HepG2 (cell line): ENCODE results near the gene SLC15A5. TPM values are rescaled to one million over a fixed set of nuclear protein-coding genes. Genes with fewer than 3 reads are reported as not detected.

ENCODE experiments used
- ATAC-seq: fragments of 200-7000 bp; cut with Tn5 transposase; 3 replicates; pipeline ENCODE4 v1.9.1; 2020; ENCODE audit warnings: mild to moderate bottlenecking, moderate library complexity
- BruUV-seq: library from RNA; stranded (reverse); fragments of 400-500 nt; replicated peaks from 2 replicates; lab custom pipeline; 2021; lab: Mats Ljungman, UMichigan
- CTCF ChIA-PET: fragments of 300-600 bp; formaldehyde crosslinking; extraction: SDS; loops from one replicate; lab custom pipeline; 2021; ENCODE audit warnings: low total read pairs, inconsistent platforms, low intra/inter-chr PET ratio; lab: Yijun Ruan, JAX
- POLR2A ChIA-PET: fragments of 350-600 bp; sonication (Branson Sonifier 250); formaldehyde crosslinking; loops from one replicate; lab custom pipeline; 2020; ENCODE audit warnings: antibody characterized with exemption, inconsistent platforms; lab: Yijun Ruan, JAX
- DNase-seq: peaks from one replicate; pipeline ENCODE4 v3.0.0-alpha.2; 2015; ENCODE audit warnings: low spot score
- FAIRE-seq: peaks from 3 replicates; lab custom pipeline; 2011; peaks lifted over from hg19 to GRCh38; lab: Jason Lieb, UNC
- H2AFZ ChIP-seq: one replicate; pipeline ENCODE4 v1.6.1; 2011; ENCODE audit warnings: low read length, inconsistent platforms
- H3K27ac ChIP-seq: fragments of 300-600 bp; 3 replicates; pipeline ENCODE4 v1.8.0; 2011; ENCODE audit warnings: mixed run types, mild to moderate bottlenecking, mixed read lengths, low read length, inconsistent platforms; ENCODE audit not compliant: insufficient read depth; ENCODE audit errors: extremely low read length
- H3K27me3 ChIP-seq, 2 experiments: fragments of 200-600 bp in 1 of 2; 2 replicates in 1 of 2; 3 replicates in 1 of 2; pipeline versions ENCODE4 v1.6.0 to v1.8.0; 2011; ENCODE audit warnings: low read length in 2 of 2, mild to moderate bottlenecking in 2 of 2, moderate library complexity in 2 of 2, inconsistent platforms in 1 of 2; ENCODE audit not compliant: insufficient read depth in 2 of 2, control insufficient read depth in 1 of 2
- H3K36me3 ChIP-seq, 2 experiments: fragments of 200-600 bp in 1 of 2; replicated peaks in 1 of 2; 2 replicates in 1 of 2; 3 replicates in 1 of 2; pipeline versions ENCODE4 v1.5.1 to v1.8.0; 2011; ENCODE audit warnings: low read length in 2 of 2, inconsistent platforms in 1 of 2; ENCODE audit not compliant: insufficient read depth in 2 of 2, control insufficient read depth in 1 of 2
- H3K4me1 ChIP-seq: 2 replicates; pipeline ENCODE4 v1.5.1; 2012; ENCODE audit warnings: low read length, inconsistent platforms; ENCODE audit not compliant: insufficient read depth
- H3K4me2 ChIP-seq: 2 replicates; pipeline ENCODE4 v1.6.0; 2011; ENCODE audit warnings: low read depth, low read length, inconsistent platforms
- H3K4me3 ChIP-seq, 3 experiments: fragments of 200-600 bp in 1 of 3; sonication (generic), shearing (Covaris generic) in 1 of 3; replicated peaks in 1 of 3; 2 replicates each; pipeline ENCODE4 v1.5.1; 2011 to 2016; ENCODE audit warnings: low read length in 3 of 3, inconsistent platforms in 2 of 3, low read depth in 2 of 3, mild to moderate bottlenecking in 2 of 3, control low read depth in 1 of 3, mixed read lengths in 1 of 3; ENCODE audit not compliant: insufficient read depth in 1 of 3
- H3K79me2 ChIP-seq: one replicate; pipeline ENCODE4 v1.6.1; 2011; ENCODE audit warnings: low read length, inconsistent platforms; ENCODE audit not compliant: insufficient read depth
- H3K9ac ChIP-seq: 2 replicates; pipeline ENCODE4 v1.6.0; 2011; ENCODE audit warnings: mild to moderate bottlenecking, low read depth, low read length, inconsistent platforms; ENCODE audit not compliant: insufficient read depth
- H3K9me3 ChIP-seq: 2 replicates; pipeline ENCODE4 v1.5.1; 2012; ENCODE audit warnings: mild to moderate bottlenecking, low read length
- H4K20me1 ChIP-seq: 2 replicates; pipeline ENCODE4 v1.6.0; 2011; ENCODE audit warnings: inconsistent platforms, mild to moderate bottlenecking, low read length, moderate library complexity; ENCODE audit not compliant: insufficient read depth
- ATF2 ChIP-seq: sonication (generic); formaldehyde crosslinking; IDR thresholded peaks from 2 replicates; pipeline ENCODE4 v1.4.0; 2020; ENCODE audit warnings: missing genetic modification reagents
- HES4 ChIP-seq: sonication (generic); formaldehyde crosslinking; IDR thresholded peaks from 2 replicates; pipeline ENCODE4 v1.9.0; 2021; ENCODE audit warnings: mild to moderate bottlenecking, missing genetic modification reagents, borderline replicate concordance
- KDM3A ChIP-seq: IDR thresholded peaks from 2 replicates; pipeline ENCODE4 v1.6.1; 2018; ENCODE audit warnings: low read depth, missing compliant biosample characterization
- MAFF ChIP-seq: IDR thresholded peaks from 2 replicates; pipeline ENCODE4 v1.6.1; 2011; ENCODE audit warnings: low read depth, low read length, improper control_type of control experiment
- MAFK ChIP-seq, 2 experiments: IDR thresholded peaks in 1 of 2; conservative IDR thresholded peaks in 1 of 2; 2 replicates each; pipeline ENCODE4 v1.6.1; 2011; ENCODE audit warnings: improper control_type of control experiment in 2 of 2, low read length in 2 of 2
- MIER3 ChIP-seq: IDR thresholded peaks from 2 replicates; pipeline ENCODE4 v1.6.1; 2016; ENCODE audit warnings: missing compliant biosample characterization, borderline replicate concordance
- MXD4 ChIP-seq: IDR thresholded peaks from 2 replicates; pipeline ENCODE4 v1.6.1; 2016; ENCODE audit warnings: mild to moderate bottlenecking, missing biosample characterization, missing genetic modification reagents
- WGBS: methylation state at CpG from one replicate; pipeline ENCODE4 v1.1.6; 2017; ENCODE audit warnings: low lambda C conversion rate; 5-methylcytosine and 5-hydroxymethylcytosine counted together
- in situ Hi-C: cut with HindIII; loops from 2 replicates; pipeline ENCODE4 v1.10.0; 2017; ENCODE audit warnings: low pct_unique_long_range_greater_than_20kb; ENCODE audit not compliant: extremely low pct_ligation_motif_present
- intact Hi-C: fragments of 100-400 bp; cut with micrococcal nuclease; formaldehyde crosslinking; loops from one replicate; pipeline ENCODE4 v1.10.0; 2022; ENCODE audit not compliant: unreplicated experiment
- polyA plus RNA-seq, 8 experiments: library from polyadenylated mRNA; depleted of rRNA in 3 of 8; stranded (reverse) in 7 of 8; unstranded in 1 of 8; fragments of >200 nt; fragmentation: Illumina TruSeq in 4 of 8; extraction: Trizol in 4 of 8; gene quantifications; 2 replicates each; pipeline versions ENCODE4 v1.2.1 to v1.2.3, GENCODE V29; 2011 to 2016; ENCODE audit warnings: low read depth in 4 of 8, missing spikeins in 1 of 8, mixed read lengths in 1 of 8; ENCODE audit not compliant: insufficient read depth in 1 of 8
- total RNA-seq, 5 experiments: library from RNA; depleted of rRNA; stranded (reverse); fragments of >200 nt; fragmentation: Illumina TruSeq; extraction: Trizol; gene quantifications; 2 replicates each; pipeline ENCODE4 v1.2.3, GENCODE V29; 2016; ENCODE audit warnings: low read depth in 1 of 5
- TF ChIP-seq, protein P1 (sequence below): sonication (generic); formaldehyde crosslinking; IDR thresholded peaks from 2 replicates; pipeline ENCODE4 v1.4.0; 2020; ENCODE audit warnings: missing genetic modification reagents

The SLC15A5 gene
- total and polyA plus RNA-seq, 2 of the 13 experiments (the other 11 are each of a cell fraction or from before 2014, with no cell fraction given) = not detected

GRCh38 chr12:16297521-16297920 is 20.0 kb upstream of the SLC15A5 start (continued):
- no peak for TF ChIP-seq HES4 (CRISPR knock-in tag)
- no peak for TF ChIP-seq KDM3A (CRISPR knock-in tag)

DNA sequence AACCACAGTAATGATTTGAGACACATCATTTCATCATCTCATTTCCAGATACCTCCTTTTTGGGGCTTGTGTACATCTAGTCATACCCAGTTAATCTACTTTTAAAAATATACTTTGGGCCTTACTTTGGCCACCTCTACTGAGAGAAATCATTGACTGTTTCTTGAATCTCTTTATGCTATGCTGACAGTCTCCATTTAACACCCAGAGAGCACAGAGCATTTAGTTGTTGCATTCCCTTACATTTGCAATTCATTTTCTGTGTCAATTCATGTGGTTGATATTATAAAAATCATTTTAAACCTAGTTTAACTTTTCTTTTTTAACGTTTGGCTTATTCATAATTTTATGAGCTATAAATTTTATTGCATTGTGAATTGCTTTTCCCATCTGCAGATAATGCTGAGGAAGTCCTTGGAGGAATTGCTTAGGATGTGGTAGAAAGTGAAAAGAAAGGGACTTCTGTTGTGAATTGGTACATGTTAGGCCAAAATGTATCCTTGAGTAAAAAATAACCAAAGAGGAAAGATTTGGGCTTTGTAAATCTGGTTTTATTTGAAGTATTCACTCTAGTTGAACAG is 17.0 kb upstream of the SLC15A5 start:
- FAIRE-seq (no peak), ATAC-seq (no peak), DNase-seq (no peak)
- Histone ChIP-seq H3K27ac (no peak overlapping the region), H3K4me1 (no peaks in the 10 kb centered on the region), H3K27me3 (no peaks in the 10 kb centered on the region; a peak in 1 of 5 replicates), H3K4me3 (no peak overlapping the region), H3K9ac (no peak overlapping the region), H3K79me2 (no peaks in the 10 kb centered on the region), H3K36me3 (no peaks in the 10 kb centered on the region), H2AFZ (no peak overlapping the region), H3K9me3 (no peaks in the 10 kb centered on the region), H4K20me1 (no peaks in the 10 kb centered on the region), H3K4me2 (no peak overlapping the region)
- no TSS peak for BruUV-seq
- in situ Hi-C loops (no loop called here), intact Hi-C loops (no loop called here)
- ChIA-PET CTCF (no interaction called here), POLR2A (no interaction called here)
- TF ChIP-seq MXD4 (CRISPR knock-in tag) = no peak
- no peak for TF ChIP-seq MIER3 (CRISPR knock-in tag)
- 0% methylated on average over 1 of the region's 1 CpG for WGBS

- intact Hi-C loops = no loop called here
- 50% methylated on average over 4 of the region's 4 CpGs for WGBS
- H3K9ac ChIP-seq = no peak overlapping the region
- DNase-seq = no peak
- no peaks in the 10 kb centered on the region for H3K27me3 ChIP-seq
- no peak overlapping the region for H3K27ac ChIP-seq
- no peaks in the 10 kb centered on the region for H3K4me1 ChIP-seq
- H3K79me2 ChIP-seq = no peaks in the 10 kb centered on the region
- H2AFZ ChIP-seq = no peak overlapping the region
- in situ Hi-C loops = no loop called here
- no peaks in the 10 kb centered on the region for H3K9me3 ChIP-seq
- no peak overlapping the region for H3K4me2 ChIP-seq
- ChIA-PET CTCF (no interaction called here), POLR2A (no interaction called here)
- H3K4me3 ChIP-seq = no peak overlapping the region
- no peak for FAIRE-seq
- H4K20me1 ChIP-seq = no peaks in the 10 kb centered on the region
- TF ChIP-seq MAFK (conservative IDR thresholded peaks at IDR 0.05 in 1 of 2, IDR thresholded peaks at IDR 0.05 in 1 of 2; ENCODE audit: low read length in 2 of 2) = peak; percentile 56 to 84; a peak in 3 of 4 replicates
- peak; percentile 72 for TF ChIP-seq MAFF
- no peak for TF ChIP-seq ATF2 (CRISPR knock-in tag)
- TF ChIP-seq, protein P1, sequence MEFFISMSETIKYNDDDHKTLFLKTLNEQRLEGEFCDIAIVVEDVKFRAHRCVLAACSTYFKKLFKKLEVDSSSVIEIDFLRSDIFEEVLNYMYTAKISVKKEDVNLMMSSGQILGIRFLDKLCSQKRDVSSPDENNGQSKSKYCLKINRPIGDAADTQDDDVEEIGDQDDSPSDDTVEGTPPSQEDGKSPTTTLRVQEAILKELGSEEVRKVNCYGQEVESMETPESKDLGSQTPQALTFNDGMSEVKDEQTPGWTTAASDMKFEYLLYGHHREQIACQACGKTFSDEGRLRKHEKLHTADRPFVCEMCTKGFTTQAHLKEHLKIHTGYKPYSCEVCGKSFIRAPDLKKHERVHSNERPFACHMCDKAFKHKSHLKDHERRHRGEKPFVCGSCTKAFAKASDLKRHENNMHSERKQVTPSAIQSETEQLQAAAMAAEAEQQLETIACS (CRISPR knock-in tag) = no peak
- ATAC-seq = no peak
- no peaks in the 10 kb centered on the region for H3K36me3 ChIP-seq
- no TSS peak for BruUV-seq
These were observed 13.5 kb upstream of the SLC15A5 start for GRCh38 chr12:16291032-16291431.
